HEK293T (cell line): ENCODE data around the gene MDH1.
"Not testable (repeated sequence)": the region's sequence is repeated elsewhere in the genome, so short reads cannot be mapped to it uniquely, and the experiment has no call there.

Experiments used
- CTCF ChIA-PET: fragments of 350-600 bp; formaldehyde crosslinking; extraction: SDS; loops from one replicate; lab custom pipeline; 2021; ENCODE audit warnings: antibody characterized with exemption, inconsistent platforms; lab: Yijun Ruan, JAX
- POLR2A ChIA-PET: fragments of 350-600 bp; formaldehyde crosslinking; extraction: SDS; loops from one replicate; lab custom pipeline; 2020; ENCODE audit warnings: antibody characterized with exemption, inconsistent platforms; lab: Yijun Ruan, JAX
- DNase-seq: peaks from one replicate; pipeline ENCODE4 v3.0.0; 2012; ENCODE audit warnings: mixed read lengths; ENCODE audit errors: extremely low spot score
- ARNT ChIP-seq: fragments of 450-650 bp; IDR thresholded peaks from 2 replicates; pipeline ENCODE4 v1.6.1; 2017; ENCODE audit warnings: mild to moderate bottlenecking
- BHLHE40 ChIP-seq: fragments of 450-650 bp; IDR thresholded peaks from 2 replicates; pipeline ENCODE4 v1.6.1; 2016; ENCODE audit warnings: mild to moderate bottlenecking, moderate library complexity, borderline replicate concordance
- CTBP1 ChIP-seq: fragments of 450-650 bp; IDR thresholded peaks from 2 replicates; pipeline ENCODE4 v1.6.1; 2016; ENCODE audit warnings: borderline replicate concordance
- ELF4 ChIP-seq: fragments of 450-650 bp; IDR thresholded peaks from 2 replicates; pipeline ENCODE4 v1.6.1; 2017; ENCODE audit warnings: antibody characterized with exemption
- FOXA1 ChIP-seq: fragments of 450-650 bp; IDR thresholded peaks from 2 replicates; pipeline ENCODE4 v1.6.1; 2016; ENCODE audit warnings: mild to moderate bottlenecking
- FOXK2 ChIP-seq: fragments of 450-650 bp; IDR thresholded peaks from 2 replicates; pipeline ENCODE4 v1.6.1; 2016; ENCODE audit warnings: mild to moderate bottlenecking
- FOXM1 ChIP-seq: fragments of 450-650 bp; IDR thresholded peaks from 2 replicates; pipeline ENCODE4 v1.6.1; 2017; ENCODE audit warnings: mild to moderate bottlenecking, borderline replicate concordance
- HDGF ChIP-seq: fragments of 450-650 bp; IDR thresholded peaks from 2 replicates; pipeline ENCODE4 v1.6.1; 2017; ENCODE audit warnings: antibody characterized with exemption, borderline replicate concordance
- L3MBTL2 ChIP-seq: fragments of 450-650 bp; conservative IDR thresholded peaks from 2 replicates; pipeline ENCODE4 v1.6.1; 2016; ENCODE audit warnings: mild to moderate bottlenecking
- LEF1 ChIP-seq: fragments of 450-650 bp; IDR thresholded peaks from 2 replicates; pipeline ENCODE4 v1.6.1; 2017; ENCODE audit warnings: mild to moderate bottlenecking, borderline replicate concordance
- NFRKB ChIP-seq: fragments of 450-650 bp; IDR thresholded peaks from 2 replicates; pipeline ENCODE4 v1.6.1; 2016; ENCODE audit warnings: mild to moderate bottlenecking, moderate library complexity
- SP1 ChIP-seq: fragments of 450-650 bp; IDR thresholded peaks from 2 replicates; pipeline ENCODE4 v1.6.1; 2017
- SUZ12 ChIP-seq: fragments of 450-650 bp; IDR thresholded peaks from 2 replicates; pipeline ENCODE4 v1.6.1; 2016; ENCODE audit warnings: mild to moderate bottlenecking
- TARDBP ChIP-seq: fragments of 450-650 bp; IDR thresholded peaks from 2 replicates; pipeline ENCODE4 v1.6.1; 2016
- ZNF384 ChIP-seq: fragments of 450-650 bp; IDR thresholded peaks from 2 replicates; pipeline ENCODE4 v1.6.1; 2016
- TF ChIP-seq, protein P1 (sequence below): fragments of 450-650 bp; IDR thresholded peaks from 2 replicates; pipeline ENCODE4 v1.6.1; 2016

The MDH1 gene

GRCh38 chr2:63613391-63613901 lies 24.7 kb downstream of the MDH1 start:
- DNase-seq, result no peak
- ChIA-PET CTCF (no interaction called here), POLR2A (no interaction called here)

GRCh38 chr2:63614448-63614968 lies 25.7 kb downstream of the MDH1 start:
- ChIA-PET CTCF (no interaction called here), POLR2A (no interaction called here)
- TF ChIP-seq HDGF (no peak), FOXM1 (no peak), SP1 (no peak), ZNF384 (no peak), NFRKB (no peak), L3MBTL2 (no peak), CTBP1 (no peak), BHLHE40 (no peak), FOXK2 (no peak), TARDBP (no peak), SUZ12 (no peak), LEF1 (no peak), FOXA1 (no peak), ELF4 (no peak)
- TF ChIP-seq, protein P1, sequence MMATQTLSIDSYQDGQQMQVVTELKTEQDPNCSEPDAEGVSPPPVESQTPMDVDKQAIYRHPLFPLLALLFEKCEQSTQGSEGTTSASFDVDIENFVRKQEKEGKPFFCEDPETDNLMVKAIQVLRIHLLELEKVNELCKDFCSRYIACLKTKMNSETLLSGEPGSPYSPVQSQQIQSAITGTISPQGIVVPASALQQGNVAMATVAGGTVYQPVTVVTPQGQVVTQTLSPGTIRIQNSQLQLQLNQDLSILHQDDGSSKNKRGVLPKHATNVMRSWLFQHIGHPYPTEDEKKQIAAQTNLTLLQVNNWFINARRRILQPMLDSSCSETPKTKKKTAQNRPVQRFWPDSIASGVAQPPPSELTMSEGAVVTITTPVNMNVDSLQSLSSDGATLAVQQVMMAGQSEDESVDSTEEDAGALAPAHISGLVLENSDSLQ, result no peak
- DNase-seq, result no peak

More at GRCh38 chr2:63613391-63613901, 24.7 kb downstream of the MDH1 start:
- TF ChIP-seq SP1, result no peak
- TF ChIP-seq CTBP1, result no peak

DNA sequence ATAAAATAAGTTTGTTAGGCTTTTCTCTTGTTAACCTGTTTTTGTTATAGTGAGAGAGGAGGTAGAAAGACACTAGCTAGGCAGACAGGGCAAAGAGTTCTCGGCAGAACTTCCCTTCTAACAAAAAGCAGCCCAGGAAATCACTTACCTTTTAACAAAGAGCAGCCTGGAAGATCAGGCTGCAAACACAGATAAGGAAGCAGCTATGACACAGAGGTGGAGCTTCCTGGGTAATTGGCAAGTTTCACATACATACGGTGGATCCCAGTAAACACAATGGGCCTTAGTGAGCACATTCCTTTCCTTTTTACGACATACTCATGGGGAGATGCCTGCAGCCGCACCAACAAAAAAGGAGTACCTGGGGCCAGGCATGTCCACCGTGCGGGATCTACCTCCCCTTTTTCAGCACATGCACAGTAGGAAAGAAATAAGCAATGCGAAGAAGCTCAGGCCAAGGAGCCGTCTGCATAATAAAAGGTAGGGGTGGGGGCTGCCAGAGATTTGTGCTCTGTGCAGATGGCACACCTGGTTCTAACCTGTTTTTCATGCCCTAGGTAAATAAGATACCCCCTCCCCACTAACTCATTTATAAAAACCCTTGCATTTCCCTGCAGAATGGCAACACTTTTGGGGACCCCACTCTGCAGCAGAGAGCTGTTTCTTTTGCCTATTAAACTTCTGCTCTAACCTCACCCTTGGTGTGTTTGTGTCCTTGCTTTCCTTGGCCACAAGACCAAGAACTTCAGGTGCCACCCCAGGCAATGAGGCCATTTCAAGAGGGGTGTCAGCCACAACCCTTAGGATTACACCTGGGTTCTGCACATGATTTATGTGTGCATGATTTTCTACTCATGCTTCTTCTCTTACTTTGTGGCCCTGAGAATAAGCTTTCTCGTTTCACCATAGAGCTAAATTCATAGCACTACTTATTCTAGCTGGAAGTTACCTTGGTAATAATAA lies 26.5 kb downstream of the MDH1 start:
- no peak for DNase-seq
- POLR2A ChIA-PET, result interaction anchor here (1.4 kb wide), 1 partner anchor 27 kb away, joined by 3 read pairs; the partner anchor contains the start of genes MDH1 and WDPCP
- CTCF ChIA-PET, result no interaction called here
- no peak for TF ChIP-seq NFRKB
- no peak for TF ChIP-seq SP1
- TF ChIP-seq TARDBP, result no peak
- TF ChIP-seq SUZ12, result no peak
- no peak for TF ChIP-seq FOXK2
- no peak for TF ChIP-seq L3MBTL2
- no peak for TF ChIP-seq HDGF
- TF ChIP-seq LEF1, result no peak
- no peak for TF ChIP-seq ZNF384
- TF ChIP-seq, protein P1, result no peak
- no peak for TF ChIP-seq FOXM1
- TF ChIP-seq FOXA1, result no peak
- no peak for TF ChIP-seq BHLHE40
- no peak for TF ChIP-seq CTBP1
- TF ChIP-seq ELF4, result no peak
- TF ChIP-seq ARNT, result no peak

GRCh38 chr2:63617366-63617765 lies 28.6 kb downstream of the MDH1 start:
- CTCF ChIA-PET, result no interaction called here
- no peak for TF ChIP-seq NFRKB
- no peak for TF ChIP-seq BHLHE40
- TF ChIP-seq ELF4, result no peak
- TF ChIP-seq ARNT, result no peak
- TF ChIP-seq ZNF384, result no peak
- no peak for TF ChIP-seq L3MBTL2
- TF ChIP-seq TARDBP, result no peak
- no peak for TF ChIP-seq SUZ12
- no peak for TF ChIP-seq SP1
- POLR2A ChIA-PET, result no interaction called here
- DNase-seq, result no peak

GRCh38 chr2:63619328-63619727 lies 30.6 kb downstream of the MDH1 start:
- DNase-seq, result no peak
- CTCF ChIA-PET, result no interaction called here

DNA sequence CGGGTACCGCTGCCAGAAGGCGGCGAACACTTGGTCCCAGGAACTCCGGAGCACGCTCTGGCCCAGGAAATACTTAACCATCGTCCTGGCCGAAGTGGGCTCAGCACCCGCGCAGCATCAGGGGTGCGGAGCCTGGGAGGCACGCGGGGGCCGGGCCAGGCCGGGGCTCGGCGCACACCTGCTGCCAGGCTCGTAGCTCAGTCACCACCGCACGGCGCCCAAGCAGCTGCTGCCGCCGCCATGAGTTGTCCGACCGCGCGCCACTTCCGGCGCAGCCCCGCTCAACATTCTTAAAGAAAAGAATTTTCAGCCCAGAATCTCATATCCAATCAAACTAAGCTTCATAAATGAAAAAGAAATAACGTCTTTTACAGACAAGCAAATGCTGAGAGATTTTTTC lies 34.0 kb downstream of the MDH1 start:
- POLR2A ChIA-PET, result no interaction called here
- CTCF ChIA-PET, result no interaction called here
- DNase-seq, result no peak
- TF ChIP-seq, protein P1, result no peak
- TF ChIP-seq FOXA1 (no peak), SP1 (no peak), FOXM1 (no peak), TARDBP (no peak), HDGF (no peak), SUZ12 (no peak), ARNT (no peak), CTBP1 (no peak), FOXK2 (no peak), LEF1 (no peak), NFRKB (no peak), ELF4 (no peak), BHLHE40 (no peak), ZNF384 (no peak), L3MBTL2 (no peak)

More at GRCh38 chr2:63619328-63619727, 30.6 kb downstream of the MDH1 start:
- POLR2A ChIA-PET, result no interaction called here
- TF ChIP-seq, protein P1, result no peak
- TF ChIP-seq BHLHE40 (no peak), L3MBTL2 (no peak), ARNT (no peak), CTBP1 (no peak), ZNF384 (no peak), SP1 (no peak), NFRKB (no peak)

- CTCF ChIA-PET, POLR2A ChIA-PET: not testable (repeated sequence)
Observed at GRCh38 chr2:63623763-63624162, 35.0 kb downstream of the MDH1 start.

More at GRCh38 chr2:63623763-63624162, 35.0 kb downstream of the MDH1 start:
- DNase-seq, result not testable (repeated sequence)
